Fibroblast of lung (primary cell): Measurements from ENCODE around the gene MACROD1. TPM values are rescaled to one million over a fixed set of nuclear protein-coding genes. Genes with fewer than 3 reads are reported as not detected.

Experiments
- DNase-seq, 2 donors: peaks; one replicate each; pipeline versions ENCODE4 v3.0.0 to v3.0.0-alpha.2; 2010; ENCODE audit warnings: low read depth in 2 of 2
- H2AFZ ChIP-seq: 2 replicates; pipeline ENCODE4 v1.5.1; 2012; ENCODE audit warnings: low read length, control low read depth, inconsistent platforms
- H3K27ac ChIP-seq: 2 replicates; pipeline ENCODE4 v1.5.1; 2011; ENCODE audit warnings: low read length, control low read depth; ENCODE audit not compliant: insufficient read depth
- H3K27me3 ChIP-seq: 2 replicates; pipeline ENCODE4 v1.5.1; 2011; ENCODE audit warnings: mild to moderate bottlenecking, low read length; ENCODE audit not compliant: control insufficient read depth, insufficient read depth
- H3K36me3 ChIP-seq: 2 replicates; pipeline ENCODE4 v1.5.1; 2011; ENCODE audit warnings: low read length; ENCODE audit not compliant: control insufficient read depth, insufficient read depth
- H3K4me1 ChIP-seq: 2 replicates; pipeline ENCODE4 v1.5.1; 2011; ENCODE audit warnings: low read length; ENCODE audit not compliant: control insufficient read depth, insufficient read depth; ENCODE audit errors: extremely low read depth
- H3K4me2 ChIP-seq: 2 replicates; pipeline ENCODE4 v1.5.1; 2011; ENCODE audit warnings: low read length, control low read depth; ENCODE audit not compliant: insufficient read depth; ENCODE audit errors: extremely low read depth
- H3K4me3 ChIP-seq, 4 experiments: fragments of 200-600 bp in 1 of 4; sonication (generic) in 1 of 4; replicated peaks in 1 of 4; 2 replicates each; pipeline ENCODE4 v1.5.1; 2011 to 2016; ENCODE audit warnings: low read length in 4 of 4, low read depth in 3 of 4, mild to moderate bottlenecking in 3 of 4, control low read depth in 2 of 4, inconsistent platforms in 1 of 4, mixed read lengths in 1 of 4; ENCODE audit not compliant: insufficient read depth in 1 of 4; ENCODE audit errors: control extremely low read depth in 1 of 4
- H3K79me2 ChIP-seq: 2 replicates; pipeline ENCODE4 v1.5.1; 2012; ENCODE audit warnings: mild to moderate bottlenecking, low read length, inconsistent platforms; ENCODE audit not compliant: control insufficient read depth, insufficient read depth
- H3K9ac ChIP-seq: 2 replicates; pipeline ENCODE4 v1.5.1; 2011; ENCODE audit warnings: mild to moderate bottlenecking, low read length, control low read depth; ENCODE audit not compliant: insufficient read depth
- H3K9me3 ChIP-seq: 2 replicates; pipeline ENCODE4 v1.5.1; 2012; ENCODE audit warnings: low read depth, low read length; ENCODE audit not compliant: control insufficient read depth, insufficient read depth
- H4K20me1 ChIP-seq: 2 replicates; pipeline ENCODE4 v1.5.1; 2011; ENCODE audit warnings: low read length; ENCODE audit not compliant: control insufficient read depth, insufficient read depth; ENCODE audit errors: extremely low read depth
- CTCF ChIP-seq, 2 donors: IDR thresholded peaks in 1 of 2; conservative IDR thresholded peaks in 1 of 2; 1 replicate in 1 of 2; 2 replicates in 1 of 2; pipeline ENCODE4 v1.5.1; 2011 to 2012; ENCODE audit warnings: low read length in 2 of 2, control low read depth in 1 of 2, inconsistent platforms in 1 of 2, low read depth in 1 of 2, mild to moderate bottlenecking in 1 of 2
- EZH2 ChIP-seq: IDR thresholded peaks from 2 replicates; pipeline ENCODE4 v1.5.1; 2012; ENCODE audit warnings: low read length, control low read depth, mild to moderate bottlenecking; ENCODE audit errors: missing control alignments
- polyA plus RNA-seq, 2 donors: library from polyadenylated mRNA; depleted of rRNA in 1 of 2; stranded (reverse) in 1 of 2; unstranded in 1 of 2; fragments of >200 nt; gene quantifications; 2 replicates each; pipeline ENCODE4 v1.2.1, GENCODE V29; 2011 to 2012; ENCODE audit warnings: missing spikeins in 1 of 2
- total RNA-seq: library from RNA; depleted of rRNA; stranded (reverse); fragments of >200 nt; gene quantifications from 2 replicates; pipeline ENCODE4 v1.2.1, GENCODE V29; 2014

The MACROD1 gene
- total and polyA plus RNA-seq, 2 donors (not counting 1 experiment from before 2014, with no cell fraction given): 8.8 to 24.8 TPM

GRCh38 chr11:64001484-64002420, 164.2 kb downstream of the MACROD1 start:
- H3K79me2 ChIP-seq: no peaks in the 10 kb centered on the region
- TF ChIP-seq EZH2 (no peak), CTCF (conservative IDR thresholded peaks at IDR 0.05 in 1 of 2, IDR thresholded peaks at IDR 0.05 in 1 of 2; ENCODE audit: low read depth in 1 of 2, low read length in 2 of 2) (no peak)
- no peak overlapping the region for H3K4me3 ChIP-seq
- peaks cover 11% of the 10 kb centered on the region for H3K36me3 ChIP-seq
- H3K4me1 ChIP-seq: peaks cover 2% of the 10 kb centered on the region
- no peaks in the 10 kb centered on the region for H3K27me3 ChIP-seq
- no peaks in the 10 kb centered on the region for H4K20me1 ChIP-seq
- H3K9me3 ChIP-seq: no peaks in the 10 kb centered on the region
- H2AFZ ChIP-seq: no peak overlapping the region
- no peak for DNase-seq
- H3K9ac ChIP-seq: no peak overlapping the region
- H3K27ac ChIP-seq: no peak overlapping the region
- H3K4me2 ChIP-seq: no peak overlapping the region

GRCh38 chr11:64000740-64001483, 165.0 kb downstream of the MACROD1 start:
- no peaks in the 10 kb centered on the region for H4K20me1 ChIP-seq
- TF ChIP-seq CTCF (conservative IDR thresholded peaks at IDR 0.05 in 1 of 2, IDR thresholded peaks at IDR 0.05 in 1 of 2; ENCODE audit: low read depth in 1 of 2, low read length in 2 of 2) (no peak), EZH2 (no peak)
- H3K9me3 ChIP-seq: no peaks in the 10 kb centered on the region
- H3K9ac ChIP-seq: no peak overlapping the region
- H2AFZ ChIP-seq: no peak overlapping the region
- peaks cover 2% of the 10 kb centered on the region for H3K4me1 ChIP-seq
- peaks cover 12% of the 10 kb centered on the region for H3K36me3 ChIP-seq
- H3K4me2 ChIP-seq: no peak overlapping the region
- no peak for DNase-seq
- no peak overlapping the region for H3K27ac ChIP-seq
- no peaks in the 10 kb centered on the region for H3K79me2 ChIP-seq
- H3K4me3 ChIP-seq: peak overlapping the region in 2 of 4 experiments; percentile 11 to 48
- H3K27me3 ChIP-seq: no peaks in the 10 kb centered on the region
